Measurements from ENCODE around the gene OR4K15. TPM values are rescaled to one million over a fixed set of nuclear protein-coding genes. Genes with fewer than 3 reads are reported as not detected.

OR4K15 gene
- total RNA-seq, 1 experiment from 2014 or later: not detected

DNA sequence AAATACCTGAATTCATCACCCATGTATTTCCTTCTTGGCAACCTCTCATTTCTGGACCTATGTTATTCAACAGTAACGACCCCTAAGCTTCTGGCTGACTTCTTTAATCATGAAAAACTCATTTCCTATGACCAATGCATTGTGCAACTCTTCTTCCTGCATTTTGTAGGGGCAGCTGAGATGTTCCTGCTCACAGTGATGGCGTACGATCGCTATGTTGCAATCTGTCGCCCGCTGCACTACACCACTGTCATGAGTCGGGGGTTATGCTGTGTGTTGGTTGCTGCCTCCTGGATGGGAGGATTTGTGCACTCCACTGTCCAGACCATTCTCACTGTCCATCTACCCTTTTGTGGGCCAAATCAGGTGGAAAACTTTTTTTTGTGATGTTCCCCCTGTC lies 26.9 kb downstream of the OR4K15 start:
- intact Hi-C loops (cut with micrococcal nuclease): no loop called here
- Histone ChIP-seq H3K4me2 (ENCODE audit: low read length) (no peak overlapping the region), H3K36me3 (ENCODE audit: low read depth, low read length) (no peaks in the 10 kb centered on the region), H3K79me2 (ENCODE audit: low read length) (no peaks in the 10 kb centered on the region), H3K4me1 (ENCODE audit: insufficient read depth, low read length) (no peaks in the 10 kb centered on the region), H3K27ac (ENCODE audit: low read length) (no peak overlapping the region), H3K27me3 (ENCODE audit: low read length) (no peaks in the 10 kb centered on the region), H3F3A (ENCODE audit: low read length, unreplicated experiment) (no peaks in the 10 kb centered on the region), H3K9me3 (ENCODE audit: low read length) (no peaks in the 10 kb centered on the region), H3K9me2 (replicated peaks; ENCODE audit: low read length) (no peaks in the 10 kb centered on the region), H3K4me3 (ENCODE audit: low read length) (no peak overlapping the region), H4K20me1 (ENCODE audit: low read length) (no peaks in the 10 kb centered on the region), H3K9ac (ENCODE audit: low read length) (no peak overlapping the region), H2AFZ (ENCODE audit: low read length) (no peak overlapping the region)
- BruUV-seq (replicated peaks): no TSS peak
- ChIA-PET CTCF (no interaction called here), POLR2A (ENCODE audit: unreplicated experiment) (no interaction called here)
- no peak for DNase-seq
- TF ChIP-seq, protein P1, sequence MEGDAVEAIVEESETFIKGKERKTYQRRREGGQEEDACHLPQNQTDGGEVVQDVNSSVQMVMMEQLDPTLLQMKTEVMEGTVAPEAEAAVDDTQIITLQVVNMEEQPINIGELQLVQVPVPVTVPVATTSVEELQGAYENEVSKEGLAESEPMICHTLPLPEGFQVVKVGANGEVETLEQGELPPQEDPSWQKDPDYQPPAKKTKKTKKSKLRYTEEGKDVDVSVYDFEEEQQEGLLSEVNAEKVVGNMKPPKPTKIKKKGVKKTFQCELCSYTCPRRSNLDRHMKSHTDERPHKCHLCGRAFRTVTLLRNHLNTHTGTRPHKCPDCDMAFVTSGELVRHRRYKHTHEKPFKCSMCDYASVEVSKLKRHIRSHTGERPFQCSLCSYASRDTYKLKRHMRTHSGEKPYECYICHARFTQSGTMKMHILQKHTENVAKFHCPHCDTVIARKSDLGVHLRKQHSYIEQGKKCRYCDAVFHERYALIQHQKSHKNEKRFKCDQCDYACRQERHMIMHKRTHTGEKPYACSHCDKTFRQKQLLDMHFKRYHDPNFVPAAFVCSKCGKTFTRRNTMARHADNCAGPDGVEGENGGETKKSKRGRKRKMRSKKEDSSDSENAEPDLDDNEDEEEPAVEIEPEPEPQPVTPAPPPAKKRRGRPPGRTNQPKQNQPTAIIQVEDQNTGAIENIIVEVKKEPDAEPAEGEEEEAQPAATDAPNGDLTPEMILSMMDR (conservative IDR thresholded peaks at IDR 0.05; ENCODE audit: low read depth, low read length): no peak
- TF ChIP-seq EZH2phosphoT487 (IDR thresholded peaks at IDR 0.05; ENCODE audit: borderline replicate concordance, low read length) (no peak), EZH2 (IDR thresholded peaks at IDR 0.05; ENCODE audit: low read length, unreplicated experiment) (no peak)
- no peak for ATAC-seq

DNA sequence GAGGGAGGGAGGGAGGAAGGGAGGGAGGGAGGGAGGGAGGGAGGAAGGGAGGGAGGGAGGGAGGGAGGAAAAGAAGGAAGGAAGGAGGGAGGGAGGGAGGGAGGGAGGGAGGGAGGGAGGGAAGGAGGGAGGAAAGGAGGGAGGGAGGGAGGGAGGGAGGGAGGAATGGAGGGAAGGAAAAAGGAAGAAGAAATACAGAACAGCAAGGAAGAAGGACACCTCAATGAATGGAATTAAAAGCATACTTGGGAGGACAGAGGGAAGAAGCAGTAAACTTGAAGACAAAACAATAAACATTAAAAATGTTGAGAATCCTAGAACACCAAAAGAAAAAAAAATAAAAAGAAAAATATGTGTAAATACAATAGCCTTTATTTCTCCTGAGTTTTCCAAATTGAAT lies 32.8 kb downstream of the OR4K15 start:
- ATAC-seq (no peak), DNase-seq (no peak)
- Histone ChIP-seq H3K4me1 (ENCODE audit: insufficient read depth, low read length) (no peaks in the 10 kb centered on the region), H4K20me1 (ENCODE audit: low read length) (no peaks in the 10 kb centered on the region), H2AFZ (ENCODE audit: low read length) (no peak overlapping the region), H3F3A (ENCODE audit: low read length, unreplicated experiment) (no peaks in the 10 kb centered on the region), H3K4me3 (ENCODE audit: low read length) (no peak overlapping the region), H3K36me3 (ENCODE audit: low read depth, low read length) (no peaks in the 10 kb centered on the region), H3K9ac (ENCODE audit: low read length) (no peak overlapping the region), H3K9me2 (replicated peaks; ENCODE audit: low read length) (no peaks in the 10 kb centered on the region), H3K79me2 (ENCODE audit: low read length) (no peaks in the 10 kb centered on the region), H3K4me2 (ENCODE audit: low read length) (no peak overlapping the region), H3K27me3 (ENCODE audit: low read length) (peaks cover 10% of the 10 kb centered on the region; the same call in 1 of the 2 replicates), H3K27ac (ENCODE audit: low read length) (no peak overlapping the region), H3K9me3 (ENCODE audit: low read length) (no peaks in the 10 kb centered on the region)
- CTCF ChIA-PET: no interaction called here
- TF ChIP-seq, protein P1 (conservative IDR thresholded peaks at IDR 0.05; ENCODE audit: low read depth, low read length): no peak
- TF ChIP-seq EZH2 (IDR thresholded peaks at IDR 0.05; ENCODE audit: low read length, unreplicated experiment): no peak
- no peak for TF ChIP-seq EZH2phosphoT487 (IDR thresholded peaks at IDR 0.05; ENCODE audit: borderline replicate concordance, low read length)
- POLR2A ChIA-PET (ENCODE audit: unreplicated experiment): no interaction called here
- intact Hi-C loops (cut with micrococcal nuclease): no loop called here
- no TSS peak for BruUV-seq (replicated peaks)

DNA sequence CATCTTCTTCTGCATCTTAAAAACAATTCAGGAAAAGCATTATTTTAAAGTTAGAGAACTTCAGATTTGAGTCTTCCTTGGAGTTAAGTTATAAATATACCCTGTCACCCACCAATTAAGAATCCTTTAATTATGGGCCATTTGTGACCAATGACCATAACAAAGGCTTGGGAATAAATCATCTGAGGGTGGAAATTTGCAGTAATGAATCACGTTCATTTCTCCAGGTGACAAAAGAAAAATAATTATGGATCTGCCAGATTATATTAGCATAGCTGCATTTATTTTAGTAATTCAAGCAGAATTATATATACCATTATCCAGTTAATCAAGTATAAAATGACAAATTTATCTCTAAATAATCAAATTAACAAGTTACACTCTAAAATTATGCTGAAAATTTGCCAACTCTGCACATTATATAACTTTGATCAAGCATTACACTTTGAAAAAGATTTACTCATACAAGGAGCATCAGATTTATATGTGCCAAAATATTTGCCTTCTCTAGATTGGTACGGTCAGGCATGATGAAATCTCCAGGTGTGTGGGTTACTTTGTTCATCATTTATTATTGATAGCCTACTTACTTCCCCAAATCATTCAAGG lies 44.0 kb downstream of the OR4K15 start, which contains the start of gene OR4K14:
Gene OR4K14 (minus strand): TSS at position 51 of the 609 bp plus-strand sequence. CDS start 4,114 bp downstream, outside the sequence.
- Histone ChIP-seq H4K20me1 (ENCODE audit: low read length) (no peaks in the 10 kb centered on the region), H3F3A (ENCODE audit: low read length, unreplicated experiment) (no peaks in the 10 kb centered on the region), H3K27me3 (ENCODE audit: low read length) (no peaks in the 10 kb centered on the region), H3K9ac (ENCODE audit: low read length) (no peak within 1 kb of the TSS), H3K4me1 (ENCODE audit: insufficient read depth, low read length) (no peaks in the 10 kb centered on the region), H3K27ac (ENCODE audit: low read length) (no peak within 1 kb of the TSS), H3K9me2 (replicated peaks; ENCODE audit: low read length) (no peaks in the 10 kb centered on the region), H3K36me3 (ENCODE audit: low read depth, low read length) (no peaks in the 10 kb centered on the region), H3K4me3 (ENCODE audit: low read length) (no peak within 1 kb of the TSS), H3K4me2 (ENCODE audit: low read length) (no peak within 1 kb of the TSS), H3K79me2 (ENCODE audit: low read length) (no peaks in the 10 kb centered on the region), H2AFZ (ENCODE audit: low read length) (no peak within 1 kb of the TSS), H3K9me3 (ENCODE audit: low read length) (no peaks in the 10 kb centered on the region)
- ChIA-PET CTCF (no interaction called here), POLR2A (ENCODE audit: unreplicated experiment) (no interaction called here)
- intact Hi-C loops (cut with micrococcal nuclease): no loop called here
- DNase-seq: no peak
- BruUV-seq (replicated peaks): no TSS peak
- TF ChIP-seq, protein P1 (conservative IDR thresholded peaks at IDR 0.05; ENCODE audit: low read depth, low read length): no peak
- TF ChIP-seq EZH2 (IDR thresholded peaks at IDR 0.05; ENCODE audit: low read length, unreplicated experiment): no peak
- TF ChIP-seq EZH2phosphoT487 (IDR thresholded peaks at IDR 0.05; ENCODE audit: borderline replicate concordance, low read length): no peak
- no peak for ATAC-seq

Measured in PC-3 (cell line).